ENCODE results near the gene ABCB9. TPM values are rescaled to one million over a fixed set of nuclear protein-coding genes. Genes with fewer than 3 reads are reported as not detected.

Gene ABCB9
- total and polyA plus RNA-seq, 4 donors: 2.7 to 7.5 (median 4.8) TPM

GRCh38 chr12:122990961-122991622, 24.8 kb upstream of the ABCB9 start:
- ATAC-seq (ENCODE audit: insufficient read depth, low FRiP score) (no peak), DNase-seq (no peak)
- WGBS, 2 donors: 95 to 97% methylated on average over 13 of the region's 13 CpGs
- no peaks in the 10 kb centered on the region for H3K4me1 ChIP-seq (ENCODE audit: control insufficient read depth in 5 of 5, insufficient read depth in 5 of 5, low read length in 5 of 5)
- no peak for TF ChIP-seq CTCF (IDR thresholded peaks at IDR 0.05; ENCODE audit: control extremely low read depth, extremely low read depth)
- peaks cover 0 to 67% (median 0%) of the 10 kb centered on the region in 4 donors for H3K36me3 ChIP-seq (ENCODE audit: control insufficient read depth in 4 of 4, insufficient read depth in 4 of 4, low read length in 4 of 4)
- H3K27me3 ChIP-seq (ENCODE audit: control insufficient read depth in 3 of 3, insufficient read depth in 3 of 3, low read length in 2 of 3): no peaks in the 10 kb centered on the region
- H3K9ac ChIP-seq (ENCODE audit: insufficient read depth in 1 of 2, low read length in 2 of 2): no peak overlapping the region
- H3K27ac ChIP-seq (ENCODE audit: low read depth in 1 of 2, low read length in 1 of 2): no peak overlapping the region
- H3K4me3 ChIP-seq: no peak overlapping the region
- H3K9me3 ChIP-seq (ENCODE audit: control insufficient read depth in 4 of 4, insufficient read depth in 3 of 4, low read length in 3 of 4): peaks cover 0 to 2% (median 0%) of the 10 kb centered on the region in 4 donors

GRCh38 chr12:122990561-122990960, 24.3 kb upstream of the ABCB9 start:
- H3K27me3 ChIP-seq (ENCODE audit: control insufficient read depth in 3 of 3, insufficient read depth in 3 of 3, low read length in 2 of 3): no peaks in the 10 kb centered on the region
- H3K9ac ChIP-seq (ENCODE audit: insufficient read depth in 1 of 2, low read length in 2 of 2): no peak overlapping the region
- peaks cover 0 to 68% (median 0%) of the 10 kb centered on the region in 4 donors for H3K36me3 ChIP-seq (ENCODE audit: control insufficient read depth in 4 of 4, insufficient read depth in 4 of 4, low read length in 4 of 4)
- H3K4me3 ChIP-seq: no peak overlapping the region
- WGBS, 2 donors: 90 to 96% methylated on average over 13 of the region's 13 CpGs
- ATAC-seq (ENCODE audit: insufficient read depth, low FRiP score) (no peak), DNase-seq (no peak)
- H3K9me3 ChIP-seq (ENCODE audit: control insufficient read depth in 4 of 4, insufficient read depth in 3 of 4, low read length in 3 of 4): peaks cover 0 to 2% (median 0%) of the 10 kb centered on the region in 4 donors
- TF ChIP-seq CTCF (IDR thresholded peaks at IDR 0.05; ENCODE audit: control extremely low read depth, extremely low read depth): no peak
- no peak overlapping the region for H3K27ac ChIP-seq (ENCODE audit: low read depth in 1 of 2, low read length in 1 of 2)
- H3K4me1 ChIP-seq (ENCODE audit: control insufficient read depth in 5 of 5, insufficient read depth in 5 of 5, low read length in 5 of 5): peaks cover 0 to 2% (median 0%) of the 10 kb centered on the region in 5 donors

- no peak for ATAC-seq (ENCODE audit: insufficient read depth, low FRiP score)
- H3K36me3 ChIP-seq (ENCODE audit: control insufficient read depth in 4 of 4, insufficient read depth in 4 of 4, low read length in 4 of 4): peaks cover 0 to 69% (median 0%) of the 10 kb centered on the region in 4 donors
- 94 to 98% methylated on average over 20 to 22 of the region's 22 CpGs for WGBS, 2 donors
- H3K4me1 ChIP-seq (ENCODE audit: control insufficient read depth in 5 of 5, insufficient read depth in 5 of 5, low read length in 5 of 5): peaks cover 0 to 8% (median 0%) of the 10 kb centered on the region in 5 donors
- no peak for TF ChIP-seq CTCF (IDR thresholded peaks at IDR 0.05; ENCODE audit: control extremely low read depth, extremely low read depth)
- DNase-seq: no peak
- peaks cover 0 to 2% (median 0%) of the 10 kb centered on the region in 4 donors for H3K9me3 ChIP-seq (ENCODE audit: control insufficient read depth in 4 of 4, insufficient read depth in 3 of 4, low read length in 3 of 4)
- no peak overlapping the region for H3K9ac ChIP-seq (ENCODE audit: insufficient read depth in 1 of 2, low read length in 2 of 2)
- no peak overlapping the region for H3K27ac ChIP-seq (ENCODE audit: low read depth in 1 of 2, low read length in 1 of 2)
- no peaks in the 10 kb centered on the region for H3K27me3 ChIP-seq (ENCODE audit: control insufficient read depth in 3 of 3, insufficient read depth in 3 of 3, low read length in 2 of 3)
- H3K4me3 ChIP-seq: no peak overlapping the region
Measured at GRCh38 chr12:122989874-122990419, 23.7 kb upstream of the ABCB9 start.

All from lung (tissue), 12 donors.